Liver (tissue), 9 donors: Measurements from ENCODE around the gene PLEKHA8. TPM values are rescaled to one million over a fixed set of nuclear protein-coding genes. Genes with fewer than 3 reads are reported as not detected.

Experiments
- DNase-seq: peaks from one replicate; pipeline ENCODE4 v3.0.0-alpha.2; 2017; ENCODE audit warnings: low spot score
- H3K27ac ChIP-seq, 2 donors: one replicate each; pipeline ENCODE4 v1.7.0; 2013; ENCODE audit warnings: inconsistent platforms in 2 of 2, low read length in 2 of 2, control low read depth in 1 of 2, low read depth in 1 of 2, mild to moderate bottlenecking in 1 of 2
- H3K27me3 ChIP-seq, 4 donors: one replicate each; pipeline versions ENCODE4 v1.6.1 to v1.7.0; 2013; ENCODE audit warnings: low read length in 3 of 4, inconsistent platforms in 1 of 4, mild to moderate bottlenecking in 1 of 4, moderate library complexity in 1 of 4; ENCODE audit not compliant: control insufficient read depth in 4 of 4, insufficient read depth in 4 of 4
- H3K36me3 ChIP-seq, 4 donors: one replicate each; pipeline versions ENCODE4 v1.6.1 to v1.7.0; 2013; ENCODE audit warnings: low read length in 3 of 4, mild to moderate bottlenecking in 3 of 4, low read depth in 1 of 4, moderate library complexity in 1 of 4; ENCODE audit not compliant: control insufficient read depth in 4 of 4, insufficient read depth in 3 of 4
- H3K4me1 ChIP-seq, 4 donors: one replicate each; pipeline versions ENCODE4 v1.6.1 to v1.7.0; 2013; ENCODE audit warnings: low read length in 3 of 4, mild to moderate bottlenecking in 3 of 4, moderate library complexity in 1 of 4; ENCODE audit not compliant: control insufficient read depth in 4 of 4, insufficient read depth in 4 of 4
- H3K4me3 ChIP-seq, 3 donors: one replicate each; pipeline versions ENCODE4 v1.6.1 to v1.7.0; 2013; ENCODE audit warnings: low read length in 3 of 3, control low read depth in 1 of 3, low read depth in 1 of 3, mild to moderate bottlenecking in 1 of 3
- H3K9ac ChIP-seq, 2 donors: one replicate each; pipeline ENCODE4 v1.7.0; 2013; ENCODE audit warnings: low read length in 2 of 2, mild to moderate bottlenecking in 2 of 2, moderate library complexity in 2 of 2, control low read depth in 1 of 2, low read depth in 1 of 2
- H3K9me3 ChIP-seq, 4 donors: one replicate each; pipeline versions ENCODE4 v1.6.1 to v1.7.0; 2013; ENCODE audit warnings: low read length in 3 of 4; ENCODE audit not compliant: control insufficient read depth in 4 of 4
- ATF3 ChIP-seq: IDR thresholded peaks from 2 replicates; pipeline ENCODE4 v1.6.1; 2016; ENCODE audit warnings: antibody characterized with exemption
- CTCF ChIP-seq: fragments of 150-350 bp; IDR thresholded peaks from 2 replicates; pipeline ENCODE4 v1.5.1; 2017; ENCODE audit warnings: improper control_type of control experiment, low read depth, low read length; ENCODE audit not compliant: missing input control
- EGR1 ChIP-seq, 2 donors: IDR thresholded peaks; 2 replicates each; pipeline ENCODE4 v1.6.1; 2016 to 2018; ENCODE audit warnings: antibody characterized with exemption in 2 of 2, low read depth in 2 of 2
- FOXA1 ChIP-seq: IDR thresholded peaks from 2 replicates; pipeline ENCODE4 v1.6.1; 2016; ENCODE audit warnings: antibody characterized with exemption
- FOXA2 ChIP-seq: IDR thresholded peaks from 2 replicates; pipeline ENCODE4 v1.6.1; 2016; ENCODE audit warnings: antibody characterized with exemption
- GABPA ChIP-seq, 2 donors: IDR thresholded peaks in 1 of 2; conservative IDR thresholded peaks in 1 of 2; 2 replicates each; pipeline ENCODE4 v1.6.1; 2016; ENCODE audit warnings: antibody characterized with exemption in 2 of 2, mild to moderate bottlenecking in 1 of 2, moderate library complexity in 1 of 2
- HNF4A ChIP-seq, 2 donors: conservative IDR thresholded peaks; 2 replicates each; pipeline ENCODE4 v1.6.1; 2016; ENCODE audit warnings: antibody characterized with exemption in 2 of 2, mild to moderate bottlenecking in 2 of 2
- JUND ChIP-seq, 2 donors: IDR thresholded peaks; 2 replicates each; pipeline ENCODE4 v1.6.1; 2016; ENCODE audit warnings: antibody characterized with exemption in 2 of 2
- MAX ChIP-seq: IDR thresholded peaks from 2 replicates; pipeline ENCODE4 v1.6.1; 2016; ENCODE audit warnings: antibody characterized with exemption
- NR2F2 ChIP-seq: IDR thresholded peaks from 2 replicates; pipeline ENCODE4 v1.6.1; 2016; ENCODE audit warnings: antibody characterized with exemption
- RAD21 ChIP-seq, 2 donors: IDR thresholded peaks; 2 replicates each; pipeline ENCODE4 v1.6.1; 2016; ENCODE audit warnings: antibody characterized with exemption in 2 of 2, mild to moderate bottlenecking in 2 of 2
- RXRA ChIP-seq, 2 donors: IDR thresholded peaks; 2 replicates each; pipeline ENCODE4 v1.6.1; 2017 to 2018; ENCODE audit warnings: antibody characterized with exemption in 2 of 2, mild to moderate bottlenecking in 1 of 2
- SP1 ChIP-seq: IDR thresholded peaks from 2 replicates; pipeline ENCODE4 v1.6.1; 2018; ENCODE audit warnings: antibody characterized with exemption, mild to moderate bottlenecking
- TAF1 ChIP-seq: conservative IDR thresholded peaks from 2 replicates; pipeline ENCODE4 v1.6.1; 2016; ENCODE audit warnings: antibody characterized with exemption, mild to moderate bottlenecking
- YY1 ChIP-seq: IDR thresholded peaks from 2 replicates; pipeline ENCODE4 v1.6.1; 2016; ENCODE audit warnings: antibody characterized with exemption, mild to moderate bottlenecking
- ZBTB33 ChIP-seq: IDR thresholded peaks from 2 replicates; pipeline ENCODE4 v1.6.1; 2016; ENCODE audit warnings: antibody characterized with exemption
- WGBS: extraction: QIAGEN DNeasy Blood & Tissue Kit; methylation state at CpG from one replicate; pipeline ENCODE4 v1.1.7; 2013; 5-methylcytosine and 5-hydroxymethylcytosine counted together
- polyA plus RNA-seq, 2 donors: library from polyadenylated mRNA; stranded (reverse) in 1 of 2; unstranded in 1 of 2; fragments of 200-250 nt in 1 of 2; fragments of >200 nt in 1 of 2; fragmentation: Nextera tagmentation in 1 of 2; extraction: Ambion mirVana in 1 of 2; gene quantifications; one replicate each; pipeline versions ENCODE4 v1.2.1 to v1.2.3, GENCODE V29; 2013 to 2015
- total RNA-seq, 2 donors: library from RNA; depleted of rRNA; stranded (reverse); fragments of >200 nt; gene quantifications; one replicate each; pipeline ENCODE4 v1.2.3, GENCODE V29; 2014
- donor health status: healthy.
- donor health status: healthy.
- donor health status: healthy.
- donor health status: healthy.
- donor health status: healthy.

Gene PLEKHA8
- total and polyA plus RNA-seq, 4 donors, result 1.0 to 5.4 (median 2.4) TPM

GRCh38 chr7:30080818-30081217, 52.6 kb downstream of the PLEKHA8 start:
- peaks cover 0 to 2% (median under 1%) of the 10 kb centered on the region in 4 donors for H3K36me3 ChIP-seq
- WGBS, result 96% methylated on average over 3 of the region's 3 CpGs
- no peaks in the 10 kb centered on the region for H3K9me3 ChIP-seq
- H3K4me3 ChIP-seq, result no peak overlapping the region
- TF ChIP-seq ZBTB33 (no peak), YY1 (no peak), HNF4A (conservative IDR thresholded peaks at IDR 0.05) (no peak), CTCF (no peak), RXRA (IDR thresholded peaks at IDR 0.05) (no peak), FOXA1 (no peak), ATF3 (no peak), EGR1 (IDR thresholded peaks at IDR 0.05; ENCODE audit: low read depth in 2 of 2) (no peak), GABPA (IDR thresholded peaks at IDR 0.05 in 1 of 2, conservative IDR thresholded peaks at IDR 0.05 in 1 of 2) (no peak), FOXA2 (no peak), MAX (no peak), NR2F2 (no peak), JUND (IDR thresholded peaks at IDR 0.05) (no peak)
- H3K9ac ChIP-seq, result no peak overlapping the region
- H3K27me3 ChIP-seq, result no peaks in the 10 kb centered on the region
- no peaks in the 10 kb centered on the region for H3K4me1 ChIP-seq
- H3K27ac ChIP-seq, result no peak overlapping the region
- no peak for DNase-seq

- no peak overlapping the region for H3K27ac ChIP-seq
- H3K9ac ChIP-seq, result no peak overlapping the region
- H3K36me3 ChIP-seq, result peaks cover 0 to 2% (median under 1%) of the 10 kb centered on the region in 4 donors
- H3K27me3 ChIP-seq, result no peaks in the 10 kb centered on the region
- TF ChIP-seq RAD21 (IDR thresholded peaks at IDR 0.05) (no peak), RXRA (IDR thresholded peaks at IDR 0.05) (no peak), ZBTB33 (no peak), YY1 (no peak), SP1 (no peak), TAF1 (no peak), GABPA (IDR thresholded peaks at IDR 0.05 in 1 of 2, conservative IDR thresholded peaks at IDR 0.05 in 1 of 2) (no peak), HNF4A (conservative IDR thresholded peaks at IDR 0.05) (no peak)
- H3K9me3 ChIP-seq, result no peaks in the 10 kb centered on the region
- no peak overlapping the region for H3K4me3 ChIP-seq
- 95% methylated on average over 3 of the region's 3 CpGs for WGBS
- no peak for DNase-seq
- H3K4me1 ChIP-seq, result no peaks in the 10 kb centered on the region
Observed at GRCh38 chr7:30082686-30083085, 54.5 kb downstream of the PLEKHA8 start.
